ENCODE data around the gene STAC2. TPM values are rescaled to one million over a fixed set of nuclear protein-coding genes. Genes with fewer than 3 reads are reported as not detected.

The STAC2 gene
- total RNA-seq, 1 donor from 2014 or later = 7.9 TPM

DNA sequence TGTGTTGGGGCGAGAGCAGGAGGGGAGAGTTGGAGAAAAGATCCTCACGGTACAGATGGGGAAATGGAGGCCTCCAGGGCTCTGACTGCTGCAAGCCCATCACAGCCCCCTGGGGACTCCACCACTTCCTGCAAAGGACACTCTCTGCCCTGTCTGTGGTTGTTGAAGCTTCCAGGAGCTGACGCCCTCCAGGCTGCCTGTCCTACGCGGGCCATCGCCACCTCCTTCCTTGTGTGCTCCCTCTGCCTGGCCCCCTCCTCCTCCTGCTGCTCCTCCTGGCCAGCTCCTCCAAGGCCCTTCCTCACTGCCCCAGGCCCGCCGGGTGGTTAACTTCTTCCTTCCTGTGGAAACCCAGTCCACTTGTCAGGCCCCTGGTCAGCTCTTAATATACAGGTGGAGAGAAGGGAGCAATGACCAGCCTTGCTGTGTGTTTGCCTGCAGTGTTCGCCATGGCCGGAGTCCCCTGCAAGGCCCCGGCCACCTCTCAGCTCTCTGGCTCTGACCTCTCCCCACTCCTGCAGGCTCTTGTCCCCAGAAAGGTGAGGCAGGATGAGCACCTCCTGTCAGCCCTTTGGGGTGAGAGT, 18.4 kb upstream of the STAC2 start:
- H3K27ac ChIP-seq = no peak overlapping the region
- no peaks in the 10 kb centered on the region for H3K9me3 ChIP-seq
- DNase-seq (ENCODE audit: low spot score in 2 of 2) = no peak
- intact Hi-C loops (cut with DNase I) = loop anchor here (1.0 to 2.0 kb wide), 2 partner anchors 37 to 49 kb away; no protein-coding TSS in a partner anchor
- H3K36me3 ChIP-seq = no peaks in the 10 kb centered on the region
- TF ChIP-seq CTCF (IDR thresholded peaks at IDR 0.05) = no peak
- H3K4me1 ChIP-seq = peaks cover 0 to 4% of the 10 kb centered on the region in 2 donors
- H3K4me3 ChIP-seq = no peak overlapping the region
- no peaks in the 10 kb centered on the region for H3K27me3 ChIP-seq

- TF ChIP-seq CTCF (IDR thresholded peaks at IDR 0.05) = no peak
- intact Hi-C loops (cut with DNase I) = no loop called here
- DNase-seq (ENCODE audit: low spot score in 2 of 2) = no peak
- Histone ChIP-seq H3K9me3 (no peaks in the 10 kb centered on the region), H3K27ac (no peak overlapping the region), H3K4me3 (no peak overlapping the region), H3K27me3 (no peaks in the 10 kb centered on the region), H3K4me1 (peaks cover 0 to 9% of the 10 kb centered on the region in 2 donors), H3K36me3 (no peaks in the 10 kb centered on the region)
Measured at GRCh38 chr17:39243155-39243554, 17.4 kb upstream of the STAC2 start.

GRCh38 chr17:39240631-39241030, 14.9 kb upstream of the STAC2 start:
- no peaks in the 10 kb centered on the region for H3K9me3 ChIP-seq
- intact Hi-C loops (cut with DNase I) = no loop called here
- H3K27me3 ChIP-seq = no peaks in the 10 kb centered on the region
- no peaks in the 10 kb centered on the region for H3K36me3 ChIP-seq
- H3K4me1 ChIP-seq = peaks cover 0 to 11% of the 10 kb centered on the region in 2 donors
- TF ChIP-seq CTCF (IDR thresholded peaks at IDR 0.05) = no peak
- DNase-seq (ENCODE audit: low spot score in 2 of 2) = no peak
- no peak overlapping the region for H3K4me3 ChIP-seq
- no peak overlapping the region for H3K27ac ChIP-seq

GRCh38 chr17:39239640-39240314, 14.0 kb upstream of the STAC2 start:
- Histone ChIP-seq H3K4me3 (no peak overlapping the region), H3K4me1 (peaks cover 0 to 11% of the 10 kb centered on the region in 2 donors), H3K27me3 (no peaks in the 10 kb centered on the region), H3K27ac (no peak overlapping the region), H3K9me3 (no peaks in the 10 kb centered on the region), H3K36me3 (no peaks in the 10 kb centered on the region)
- peak in 2 of 3 experiments; percentile 35 to 44 for TF ChIP-seq CTCF (IDR thresholded peaks at IDR 0.05)
- DNase-seq (ENCODE audit: low spot score in 2 of 2) = no peak
- intact Hi-C loops (cut with DNase I) = no loop called here

DNA sequence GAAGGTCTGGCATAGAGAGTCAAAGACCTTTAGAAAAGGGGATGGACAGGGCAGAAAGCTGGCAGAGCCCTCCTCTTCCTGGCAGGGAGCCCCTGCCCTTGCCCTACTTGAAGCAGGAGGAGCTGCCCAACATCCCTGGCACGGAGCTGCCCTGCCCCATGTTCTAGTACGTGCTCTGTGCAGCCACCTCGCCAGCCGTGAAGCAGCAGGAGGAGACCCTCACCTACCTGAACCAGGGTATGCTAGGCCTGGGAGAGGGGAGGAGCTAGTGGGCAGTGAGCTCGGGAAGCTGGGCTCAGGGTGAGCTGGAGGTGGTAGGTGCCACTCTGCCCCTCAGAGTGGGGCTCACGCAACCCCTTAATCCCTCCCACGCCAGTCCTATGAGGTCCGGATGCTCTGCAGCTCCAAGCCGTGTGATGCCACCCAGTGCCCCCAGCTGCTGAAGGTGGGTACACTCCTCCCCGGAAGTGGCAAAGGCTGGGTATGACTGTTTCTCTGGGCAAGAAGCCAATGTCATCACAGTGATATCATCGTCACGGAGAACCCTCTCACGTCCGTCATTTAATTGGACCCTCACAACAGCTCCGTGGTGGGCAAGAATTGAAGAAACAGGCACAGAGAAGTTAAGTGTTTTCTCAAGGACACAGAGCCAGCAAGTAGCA, 12.7 kb upstream of the STAC2 start:
- peak overlapping the region in 1 of 2 donors; percentile 9 for H3K4me3 ChIP-seq
- peaks cover 0 to 8% of the 10 kb centered on the region in 2 donors for H3K4me1 ChIP-seq
- TF ChIP-seq CTCF (IDR thresholded peaks at IDR 0.05) = no peak
- no peaks in the 10 kb centered on the region for H3K36me3 ChIP-seq
- no peak overlapping the region for H3K27ac ChIP-seq
- H3K27me3 ChIP-seq = no peaks in the 10 kb centered on the region
- intact Hi-C loops (cut with DNase I) = no loop called here
- H3K9me3 ChIP-seq = no peaks in the 10 kb centered on the region
- peak in 1 of 2 donors; percentile 78 for DNase-seq (ENCODE audit: low spot score in 2 of 2)
